Measurements from ENCODE around the gene ADRB2.

GRCh38 chr5:148815086-148815485, 11.3 kb upstream of the ADRB2 start:
- no peak for TF ChIP-seq CTCF (IDR thresholded peaks at IDR 0.05; ENCODE audit: insufficient read depth, low read depth, low read length)
- TF ChIP-seq EZH2 (IDR thresholded peaks at IDR 0.05; ENCODE audit: insufficient read depth, low read length), result no peak

All from astrocyte (in vitro differentiated cells and primary cell).